ENCODE results near the gene TMEM54.

- no peak for TF ChIP-seq CTCF (IDR thresholded peaks at IDR 0.05; ENCODE audit: insufficient read depth, low read length)
- no peak for TF ChIP-seq POLR2AphosphoS5 (IDR thresholded peaks at IDR 0.05; ENCODE audit: low read depth)
These were observed 24.4 kb upstream of the TMEM54 start for GRCh38 chr1:32925403-32926162.
